Measurements from ENCODE around the gene ADAMTS16. TPM values are rescaled to one million over a fixed set of nuclear protein-coding genes. Genes with fewer than 3 reads are reported as not detected.

ADAMTS16 gene
- total and polyA plus RNA-seq, 2 experiments from 2014 or later = 2.8 to 15.4 TPM

- Mint-ChIP-seq H3K36me3 (ENCODE audit: low read depth) (peaks cover 11% of the 10 kb centered on the region), H3K27me3 (ENCODE audit: insufficient read depth, low read depth, poor library complexity) (no peaks in the 10 kb centered on the region), H3K4me3 (no peak overlapping the region), H3K4me1 (peaks cover 3% of the 10 kb centered on the region; the same call in 2 of the 3 replicates), H3K9me3 (peaks cover 6% of the 10 kb centered on the region; the same call in 2 of the 3 replicates), H3K27ac (no peak overlapping the region)
- Histone ChIP-seq H3F3A (replicated peaks; ENCODE audit: low read depth) (no peaks in the 10 kb centered on the region), H3K79me2 (replicated peaks; ENCODE audit: insufficient read depth) (no peaks in the 10 kb centered on the region), H3K27ac (ENCODE audit: low read depth) (no peak overlapping the region), H3K4me3 (no peak overlapping the region), H3K36me3 (ENCODE audit: insufficient read depth) (no peaks in the 10 kb centered on the region; the same call in 1 of the 2 replicates), H4K20me1 (replicated peaks; ENCODE audit: insufficient read depth) (no peaks in the 10 kb centered on the region), H3K27me3 (ENCODE audit: insufficient read depth) (no peaks in the 10 kb centered on the region), H3K4me1 (ENCODE audit: insufficient read depth) (peaks cover 8% of the 10 kb centered on the region; the same call in 1 of the 2 replicates), H2AFZ (no peak overlapping the region; the same call in 1 of the 2 replicates), H3K9me2 (ENCODE audit: insufficient read depth) (peaks cover 5% of the 10 kb centered on the region; the same call in 1 of the 2 replicates), H3K4me2 (no peak overlapping the region)
- DNase-seq (ENCODE audit: low spot score) (no peak), ATAC-seq (no peak)
- TF ChIP-seq STAT1 (IDR thresholded peaks at IDR 0.05; ENCODE audit: unreplicated experiment) = no peak
- no peak for TF ChIP-seq ETS1 (IDR thresholded peaks at IDR 0.05)
Measured at GRCh38 chr5:5128766-5129165, 11.4 kb upstream of the ADAMTS16 start.

- Mint-ChIP-seq H3K27me3 (ENCODE audit: insufficient read depth, low read depth, poor library complexity) (no peaks in the 10 kb centered on the region), H3K36me3 (ENCODE audit: low read depth) (peaks cover 28% of the 10 kb centered on the region), H3K9me3 (peaks cover 15% of the 10 kb centered on the region), H3K4me1 (peaks cover 14% of the 10 kb centered on the region), H3K27ac (no peak overlapping the region), H3K4me3 (no peak overlapping the region)
- Histone ChIP-seq H3K79me2 (replicated peaks; ENCODE audit: insufficient read depth) (no peaks in the 10 kb centered on the region; the same call in 1 of the 2 replicates), H3K4me2 (no peak overlapping the region), H4K20me1 (replicated peaks; ENCODE audit: insufficient read depth) (no peaks in the 10 kb centered on the region), H3K4me3 (no peak overlapping the region), H3K9me2 (ENCODE audit: insufficient read depth) (no peaks in the 10 kb centered on the region), H3K36me3 (ENCODE audit: insufficient read depth) (no peaks in the 10 kb centered on the region; the same call in 1 of the 2 replicates), H2AFZ (no peak overlapping the region), H3K4me1 (ENCODE audit: insufficient read depth) (peaks cover 8% of the 10 kb centered on the region; the same call in 1 of the 2 replicates), H3K27me3 (ENCODE audit: insufficient read depth) (no peaks in the 10 kb centered on the region), H3K27ac (ENCODE audit: low read depth) (no peak overlapping the region), H3F3A (replicated peaks; ENCODE audit: low read depth) (no peaks in the 10 kb centered on the region)
- ATAC-seq (no peak), DNase-seq (ENCODE audit: low spot score) (no peak)
- no peak for TF ChIP-seq POLR2AphosphoS5 (IDR thresholded peaks at IDR 0.05; ENCODE audit: low read depth)
- no peak for TF ChIP-seq NANOG (IDR thresholded peaks at IDR 0.05; ENCODE audit: borderline replicate concordance)
- no peak for TF ChIP-seq ZNF114 (CRISPR knock-in tag; IDR thresholded peaks at IDR 0.05)
- TF ChIP-seq JUNB (IDR thresholded peaks at IDR 0.05; ENCODE audit: unreplicated experiment) = no peak
- TF ChIP-seq, protein P1, sequence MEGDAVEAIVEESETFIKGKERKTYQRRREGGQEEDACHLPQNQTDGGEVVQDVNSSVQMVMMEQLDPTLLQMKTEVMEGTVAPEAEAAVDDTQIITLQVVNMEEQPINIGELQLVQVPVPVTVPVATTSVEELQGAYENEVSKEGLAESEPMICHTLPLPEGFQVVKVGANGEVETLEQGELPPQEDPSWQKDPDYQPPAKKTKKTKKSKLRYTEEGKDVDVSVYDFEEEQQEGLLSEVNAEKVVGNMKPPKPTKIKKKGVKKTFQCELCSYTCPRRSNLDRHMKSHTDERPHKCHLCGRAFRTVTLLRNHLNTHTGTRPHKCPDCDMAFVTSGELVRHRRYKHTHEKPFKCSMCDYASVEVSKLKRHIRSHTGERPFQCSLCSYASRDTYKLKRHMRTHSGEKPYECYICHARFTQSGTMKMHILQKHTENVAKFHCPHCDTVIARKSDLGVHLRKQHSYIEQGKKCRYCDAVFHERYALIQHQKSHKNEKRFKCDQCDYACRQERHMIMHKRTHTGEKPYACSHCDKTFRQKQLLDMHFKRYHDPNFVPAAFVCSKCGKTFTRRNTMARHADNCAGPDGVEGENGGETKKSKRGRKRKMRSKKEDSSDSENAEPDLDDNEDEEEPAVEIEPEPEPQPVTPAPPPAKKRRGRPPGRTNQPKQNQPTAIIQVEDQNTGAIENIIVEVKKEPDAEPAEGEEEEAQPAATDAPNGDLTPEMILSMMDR (conservative IDR thresholded peaks at IDR 0.05; ENCODE audit: low read depth in 2 of 2) = no peak
- TF ChIP-seq REST (IDR thresholded peaks at IDR 0.05; ENCODE audit: unreplicated experiment) = no peak
- TF ChIP-seq EZH2phosphoT487 (IDR thresholded peaks at IDR 0.05; ENCODE audit: unreplicated experiment) = no peak
- no peak for TF ChIP-seq STAT1 (IDR thresholded peaks at IDR 0.05; ENCODE audit: unreplicated experiment)
- no peak for TF ChIP-seq EZH2 (IDR thresholded peaks at IDR 0.05; ENCODE audit: low read depth, unreplicated experiment)
- no peak for TF ChIP-seq CREB1 (CRISPR knock-in tag; IDR thresholded peaks at IDR 0.05; ENCODE audit: low read depth)
- no peak for TF ChIP-seq ETS1 (IDR thresholded peaks at IDR 0.05)
Measured at GRCh38 chr5:5132234-5132633, 7.9 kb upstream of the ADAMTS16 start.
